Uterus (tissue), 4 donors: ENCODE data around the gene MAP4K4. TPM values are rescaled to one million over a fixed set of nuclear protein-coding genes. Genes with fewer than 3 reads are reported as not detected.
"Not testable (repeated sequence)": the region's sequence is repeated elsewhere in the genome, so short reads cannot be mapped to it uniquely, and the experiment has no call there.

Experiments used
- DNase-seq, 2 donors: peaks; one replicate each; pipeline ENCODE4 v3.0.0-alpha.2; 2019 to 2020
- H3K27ac ChIP-seq, 2 donors: fragments of 200-600 bp; sonication (generic); 1 replicate in 1 of 2; 2 replicates in 1 of 2; pipeline ENCODE4 v1.5.1; 2016 to 2018
- H3K27me3 ChIP-seq, 2 donors: fragments of 200-600 bp; sonication (generic); one replicate each; pipeline ENCODE4 v1.5.1; 2018 to 2019; ENCODE audit warnings: control low read depth in 1 of 2
- H3K36me3 ChIP-seq, 2 donors: fragments of 200-600 bp; sonication (generic); one replicate each; pipeline ENCODE4 v1.5.1; 2019; ENCODE audit warnings: control low read depth in 1 of 2
- H3K4me1 ChIP-seq, 2 donors: fragments of 200-600 bp; sonication (generic); one replicate each; pipeline ENCODE4 v1.5.1; 2018 to 2019; ENCODE audit warnings: control low read depth in 1 of 2
- H3K4me3 ChIP-seq, 2 donors: fragments of 200-600 bp; sonication (generic); 1 replicate in 1 of 2; 2 replicates in 1 of 2; pipeline ENCODE4 v1.5.1; 2018 to 2019; ENCODE audit warnings: mild to moderate bottlenecking in 1 of 2
- H3K9me3 ChIP-seq, 2 donors: fragments of 200-600 bp; sonication (generic); one replicate each; pipeline ENCODE4 v1.5.1; 2019; ENCODE audit warnings: control low read depth in 1 of 2
- CTCF ChIP-seq, 4 experiments: fragments of 200-600 bp in 2 of 4; fragments of 450-650 bp in 2 of 4; sonication (generic) in 2 of 4; IDR thresholded peaks; one replicate each; pipeline ENCODE4 v1.5.1; 2016 to 2019; ENCODE audit warnings: antibody characterized with exemption in 4 of 4, mild to moderate bottlenecking in 2 of 4, moderate library complexity in 1 of 4
- POLR2A ChIP-seq, 2 donors: fragments of 450-650 bp; IDR thresholded peaks; one replicate each; pipeline ENCODE4 v1.6.1; 2016; ENCODE audit warnings: antibody characterized with exemption in 2 of 2, mild to moderate bottlenecking in 1 of 2, moderate library complexity in 1 of 2
- intact Hi-C: fragments of 100-400 bp; cut with DNase I; formaldehyde crosslinking; loops from one replicate; pipeline ENCODE4 v1.15.1; 2023; ENCODE audit warnings: low total_unique reads
- total RNA-seq, 4 donors: library from RNA; depleted of rRNA in 3 of 4; stranded (reverse); fragments of >200 nt in 3 of 4; gene quantifications; one replicate each; pipeline versions ENCODE4 v1.1.0 to v1.2.4, GENCODE V29; 2014 to 2023
- donor health status: DM: yes; HTN: yes; CAD: no.

Gene MAP4K4
- total RNA-seq, 4 donors from 2014 or later = 17.9 to 87.2 (median 55.4) TPM

- Histone ChIP-seq H3K4me1 (peaks cover 0 to 6% of the 10 kb centered on the region in 2 donors), H3K27me3 (no peaks in the 10 kb centered on the region), H3K27ac (no peak overlapping the region), H3K9me3 (no peaks in the 10 kb centered on the region), H3K36me3 (no peaks in the 10 kb centered on the region), H3K4me3 (no peak overlapping the region)
- intact Hi-C loops = no loop called here
- TF ChIP-seq CTCF (IDR thresholded peaks at IDR 0.05) = no peak
- no peak for TF ChIP-seq POLR2A (IDR thresholded peaks at IDR 0.05)
- DNase-seq = no peak
Observed at GRCh38 chr2:101743288-101743687, 45.8 kb downstream of the MAP4K4 start.

GRCh38 chr2:101744832-101745231 lies 47.3 kb downstream of the MAP4K4 start:
- H3K27me3 ChIP-seq = no peaks in the 10 kb centered on the region
- no peak overlapping the region for H3K4me3 ChIP-seq
- DNase-seq = no peak
- no peaks in the 10 kb centered on the region for H3K36me3 ChIP-seq
- intact Hi-C loops = no loop called here
- no peaks in the 10 kb centered on the region for H3K9me3 ChIP-seq
- TF ChIP-seq POLR2A (IDR thresholded peaks at IDR 0.05) (no peak), CTCF (IDR thresholded peaks at IDR 0.05) (no peak)
- H3K27ac ChIP-seq = no peak overlapping the region
- H3K4me1 ChIP-seq = peaks cover 0 to 6% of the 10 kb centered on the region in 2 donors

GRCh38 chr2:101745711-101746694 lies 48.5 kb downstream of the MAP4K4 start:
- intact Hi-C loops = no loop called here
- TF ChIP-seq CTCF (IDR thresholded peaks at IDR 0.05) (no peak), POLR2A (IDR thresholded peaks at IDR 0.05) (no peak)
- peaks cover 0 to 6% of the 10 kb centered on the region in 2 donors for H3K4me1 ChIP-seq
- H3K27ac ChIP-seq = no peak overlapping the region
- H3K9me3 ChIP-seq = no peaks in the 10 kb centered on the region
- no peak overlapping the region for H3K4me3 ChIP-seq
- H3K27me3 ChIP-seq = no peaks in the 10 kb centered on the region
- DNase-seq = no peak
- H3K36me3 ChIP-seq = no peaks in the 10 kb centered on the region

DNA sequence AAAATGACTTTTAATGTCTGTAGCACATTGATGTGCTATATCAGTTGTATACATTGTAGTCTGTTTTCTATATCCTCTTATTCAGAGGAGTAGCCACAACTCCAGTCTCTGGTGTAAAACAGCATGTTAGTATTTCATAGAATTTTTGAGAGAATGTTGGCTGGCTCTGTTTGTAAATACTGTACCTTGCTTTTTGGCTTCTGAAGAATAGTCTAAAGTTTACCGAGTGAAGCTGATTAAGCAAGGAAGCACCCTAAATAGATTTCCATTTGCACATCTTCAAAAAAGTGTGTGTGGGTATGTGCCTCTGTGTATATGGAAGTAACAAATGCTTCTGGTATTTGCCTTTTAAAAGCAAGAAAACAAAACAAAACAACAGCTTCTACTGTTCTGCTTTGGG lies 50.5 kb downstream of the MAP4K4 start:
- TF ChIP-seq CTCF (IDR thresholded peaks at IDR 0.05) = no peak
- no peak for TF ChIP-seq POLR2A (IDR thresholded peaks at IDR 0.05)
- Histone ChIP-seq H3K4me3 (no peak overlapping the region), H3K36me3 (no peaks in the 10 kb centered on the region), H3K4me1 (peaks cover 0 to 7% of the 10 kb centered on the region in 2 donors), H3K27me3 (no peaks in the 10 kb centered on the region), H3K27ac (no peak overlapping the region), H3K9me3 (no peaks in the 10 kb centered on the region)
- intact Hi-C loops = no loop called here
- DNase-seq = no peak

- intact Hi-C loops, H3K27me3 ChIP-seq, H3K27ac ChIP-seq, DNase-seq, H3K36me3 ChIP-seq, H3K4me3 ChIP-seq, H3K9me3 ChIP-seq, H3K4me1 ChIP-seq: not testable (repeated sequence)
Observed at GRCh38 chr2:101748462-101748861, 51.0 kb downstream of the MAP4K4 start.
